HEK293 (cell line): ENCODE data around the gene MAPK11.

ENCODE experiments used
- CTCF ChIA-PET: fragments of 350-600 bp; formaldehyde crosslinking; extraction: SDS; loops from one replicate; lab custom pipeline; 2021; ENCODE audit warnings: antibody characterized with exemption; lab: Yijun Ruan, JAX
- POLR2A ChIA-PET: fragments of 300-600 bp; formaldehyde crosslinking; extraction: SDS; loops from one replicate; lab custom pipeline; 2020; ENCODE audit warnings: antibody characterized with exemption, inconsistent platforms; lab: Yijun Ruan, JAX
- H3K27ac ChIP-seq: fragments of 200-500 bp; sonication (Bioruptor generic); 2 replicates; pipeline ENCODE4 v1.5.1; 2014; ENCODE audit warnings: low read depth, low read length, control low read depth, inconsistent platforms; ENCODE audit errors: extremely low read depth
- H3K36me3 ChIP-seq, 2 experiments: fragments of 200-500 bp in 1 of 2; sonication (Bioruptor generic) in 1 of 2; 1 replicate in 1 of 2; 2 replicates in 1 of 2; pipeline ENCODE4 v1.5.1; 2014 to 2017; ENCODE audit warnings: inconsistent platforms in 2 of 2, low read length in 2 of 2; ENCODE audit not compliant: control insufficient read depth in 2 of 2, insufficient read depth in 1 of 2
- H3K4me1 ChIP-seq: fragments of 200-500 bp; sonication (Bioruptor generic); 2 replicates; pipeline ENCODE4 v1.5.1; 2014; ENCODE audit warnings: mild to moderate bottlenecking, low read length, inconsistent platforms; ENCODE audit not compliant: control insufficient read depth, insufficient read depth
- H3K4me3 ChIP-seq: 2 replicates; pipeline ENCODE4 v1.5.1; 2011; ENCODE audit warnings: low read depth, mild to moderate bottlenecking, control low read depth, low read length, moderate library complexity
- H3K9me3 ChIP-seq: fragments of 200-500 bp; sonication (Bioruptor generic); 2 replicates; pipeline ENCODE4 v1.5.1; 2014; ENCODE audit warnings: low read depth, low read length, inconsistent platforms; ENCODE audit not compliant: control insufficient read depth, insufficient read depth
- AEBP2 ChIP-seq: fragments of 450-650 bp; formaldehyde crosslinking; IDR thresholded peaks from 2 replicates; pipeline ENCODE4 v1.5.1; 2016; ENCODE audit warnings: missing biosample characterization, missing genetic modification characterization, borderline replicate concordance
- CTCF ChIP-seq: fragments of 450-650 bp; formaldehyde crosslinking; IDR thresholded peaks from 2 replicates; pipeline ENCODE4 v1.5.1; 2016; ENCODE audit warnings: missing biosample characterization, missing genetic modification characterization
- GLIS1 ChIP-seq: fragments of 450-650 bp; formaldehyde crosslinking; IDR thresholded peaks from 2 replicates; pipeline ENCODE4 v1.5.1; 2016; ENCODE audit warnings: missing biosample characterization, missing genetic modification characterization
- SALL2 ChIP-seq: fragments of 450-650 bp; formaldehyde crosslinking; IDR thresholded peaks from 2 replicates; pipeline ENCODE4 v1.5.0; 2017; ENCODE audit warnings: missing biosample characterization, mild to moderate bottlenecking, missing genetic modification characterization, borderline replicate concordance
- SCRT1 ChIP-seq: fragments of 450-650 bp; formaldehyde crosslinking; IDR thresholded peaks from 2 replicates; pipeline ENCODE4 v1.5.1; 2016; ENCODE audit warnings: missing biosample characterization, missing genetic modification characterization, borderline replicate concordance
- ZIC2 ChIP-seq: fragments of 450-650 bp; formaldehyde crosslinking; IDR thresholded peaks from 2 replicates; pipeline ENCODE4 v1.5.1; 2016; ENCODE audit warnings: missing biosample characterization, missing genetic modification characterization
- ZNF518A ChIP-seq: fragments of 450-650 bp; formaldehyde crosslinking; conservative IDR thresholded peaks from 2 replicates; pipeline ENCODE4 v1.5.1; 2016; ENCODE audit warnings: low read depth, missing biosample characterization, missing genetic modification characterization
- ZNF629 ChIP-seq: fragments of 450-650 bp; formaldehyde crosslinking; IDR thresholded peaks from 2 replicates; pipeline ENCODE4 v1.5.1; 2017; ENCODE audit warnings: missing biosample characterization, missing genetic modification characterization
- ZNF654 ChIP-seq: fragments of 450-650 bp; formaldehyde crosslinking; IDR thresholded peaks from 2 replicates; pipeline ENCODE4 v1.5.1; 2016; ENCODE audit warnings: low read depth, missing biosample characterization, missing genetic modification characterization
- ZNF658 ChIP-seq: fragments of 450-650 bp; formaldehyde crosslinking; IDR thresholded peaks from 2 replicates; pipeline ENCODE4; 2016; ENCODE audit warnings: missing biosample characterization, missing genetic modification characterization
- ZNF843 ChIP-seq: fragments of 450-650 bp; formaldehyde crosslinking; IDR thresholded peaks from 2 replicates; pipeline ENCODE4 v1.5.1; 2016; ENCODE audit warnings: missing biosample characterization, missing genetic modification characterization
- TF ChIP-seq, protein P1 (sequence below): fragments of 450-650 bp; formaldehyde crosslinking; IDR thresholded peaks from 2 replicates; pipeline ENCODE4; 2016; ENCODE audit warnings: missing biosample characterization, missing genetic modification characterization
- TF ChIP-seq, protein P2 (sequence below): fragments of 450-650 bp; formaldehyde crosslinking; IDR thresholded peaks from 2 replicates; pipeline ENCODE4 v1.5.1; 2016; ENCODE audit warnings: missing biosample characterization, missing genetic modification characterization, borderline replicate concordance
- TF ChIP-seq, protein P3 (sequence below): IDR thresholded peaks from 2 replicates; pipeline ENCODE4 v1.6.1; 2011; ENCODE audit warnings: mild to moderate bottlenecking, low read depth, low read length, borderline replicate concordance

Gene MAPK11

DNA sequence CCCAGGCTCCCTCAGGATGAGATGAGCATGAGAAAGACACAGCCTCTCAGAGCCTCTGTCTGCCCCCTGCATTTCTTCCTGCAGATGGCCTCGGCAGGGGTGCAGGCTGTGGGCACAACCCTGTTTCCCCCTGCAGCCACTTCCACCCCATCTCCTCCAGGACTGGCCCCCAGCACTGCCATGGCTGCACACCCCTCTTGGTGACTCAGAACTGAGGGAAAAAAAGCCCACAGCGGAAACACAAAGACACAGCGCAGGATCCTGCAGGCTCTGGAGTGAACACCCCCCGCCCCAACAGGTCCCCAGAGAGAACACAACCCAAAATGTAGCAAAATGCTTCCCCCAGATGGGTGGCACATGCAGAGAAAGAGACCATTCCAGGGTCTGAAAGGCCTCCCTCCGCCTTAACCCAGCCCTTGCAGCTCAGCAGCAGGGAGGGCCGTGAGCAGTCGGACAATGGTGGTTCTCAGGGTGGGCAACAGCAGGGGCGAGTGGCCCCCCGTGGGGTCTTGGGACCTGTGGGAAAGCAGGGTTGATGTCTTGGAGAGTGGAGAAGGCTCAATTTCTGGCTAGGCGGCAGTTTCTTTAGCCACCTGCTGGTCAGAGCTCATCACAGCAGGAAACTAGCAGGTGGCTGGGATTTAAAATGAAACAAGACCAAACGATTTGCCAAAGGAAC lies 33.3 kb downstream of the MAPK11 start:
- no peak overlapping the region for H3K27ac ChIP-seq
- TF ChIP-seq SALL2 (tag by site-specific recombination) (no peak), ZNF843 (tag by site-specific recombination) (no peak), ZNF654 (tag by site-specific recombination) (peak; percentile 21), SCRT1 (tag by site-specific recombination) (peak; percentile 12; the same call in 1 of the 2 replicates), ZNF629 (tag by site-specific recombination) (no peak), ZIC2 (tag by site-specific recombination) (peak; percentile 98), AEBP2 (no peak), ZNF518A (no peak), GLIS1 (tag by site-specific recombination) (peak; percentile 63), CTCF (tag by site-specific recombination) (peak; percentile 25; the same call in 1 of the 2 replicates), ZNF658 (tag by site-specific recombination) (no peak)
- TF ChIP-seq, protein P1, sequence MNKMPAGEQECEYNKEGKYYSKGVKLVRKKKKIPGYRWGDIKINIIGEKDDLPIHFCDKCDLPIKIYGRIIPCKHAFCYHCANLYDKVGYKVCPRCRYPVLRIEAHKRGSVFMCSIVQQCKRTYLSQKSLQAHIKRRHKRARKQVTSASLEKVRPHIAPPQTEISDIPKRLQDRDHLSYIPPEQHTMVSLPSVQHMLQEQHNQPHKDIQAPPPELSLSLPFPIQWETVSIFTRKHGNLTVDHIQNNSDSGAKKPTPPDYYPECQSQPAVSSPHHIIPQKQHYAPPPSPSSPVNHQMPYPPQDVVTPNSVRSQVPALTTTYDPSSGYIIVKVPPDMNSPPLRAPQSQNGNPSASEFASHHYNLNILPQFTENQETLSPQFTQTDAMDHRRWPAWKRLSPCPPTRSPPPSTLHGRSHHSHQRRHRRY (tag by site-specific recombination) = no peak
- TF ChIP-seq, protein P2, sequence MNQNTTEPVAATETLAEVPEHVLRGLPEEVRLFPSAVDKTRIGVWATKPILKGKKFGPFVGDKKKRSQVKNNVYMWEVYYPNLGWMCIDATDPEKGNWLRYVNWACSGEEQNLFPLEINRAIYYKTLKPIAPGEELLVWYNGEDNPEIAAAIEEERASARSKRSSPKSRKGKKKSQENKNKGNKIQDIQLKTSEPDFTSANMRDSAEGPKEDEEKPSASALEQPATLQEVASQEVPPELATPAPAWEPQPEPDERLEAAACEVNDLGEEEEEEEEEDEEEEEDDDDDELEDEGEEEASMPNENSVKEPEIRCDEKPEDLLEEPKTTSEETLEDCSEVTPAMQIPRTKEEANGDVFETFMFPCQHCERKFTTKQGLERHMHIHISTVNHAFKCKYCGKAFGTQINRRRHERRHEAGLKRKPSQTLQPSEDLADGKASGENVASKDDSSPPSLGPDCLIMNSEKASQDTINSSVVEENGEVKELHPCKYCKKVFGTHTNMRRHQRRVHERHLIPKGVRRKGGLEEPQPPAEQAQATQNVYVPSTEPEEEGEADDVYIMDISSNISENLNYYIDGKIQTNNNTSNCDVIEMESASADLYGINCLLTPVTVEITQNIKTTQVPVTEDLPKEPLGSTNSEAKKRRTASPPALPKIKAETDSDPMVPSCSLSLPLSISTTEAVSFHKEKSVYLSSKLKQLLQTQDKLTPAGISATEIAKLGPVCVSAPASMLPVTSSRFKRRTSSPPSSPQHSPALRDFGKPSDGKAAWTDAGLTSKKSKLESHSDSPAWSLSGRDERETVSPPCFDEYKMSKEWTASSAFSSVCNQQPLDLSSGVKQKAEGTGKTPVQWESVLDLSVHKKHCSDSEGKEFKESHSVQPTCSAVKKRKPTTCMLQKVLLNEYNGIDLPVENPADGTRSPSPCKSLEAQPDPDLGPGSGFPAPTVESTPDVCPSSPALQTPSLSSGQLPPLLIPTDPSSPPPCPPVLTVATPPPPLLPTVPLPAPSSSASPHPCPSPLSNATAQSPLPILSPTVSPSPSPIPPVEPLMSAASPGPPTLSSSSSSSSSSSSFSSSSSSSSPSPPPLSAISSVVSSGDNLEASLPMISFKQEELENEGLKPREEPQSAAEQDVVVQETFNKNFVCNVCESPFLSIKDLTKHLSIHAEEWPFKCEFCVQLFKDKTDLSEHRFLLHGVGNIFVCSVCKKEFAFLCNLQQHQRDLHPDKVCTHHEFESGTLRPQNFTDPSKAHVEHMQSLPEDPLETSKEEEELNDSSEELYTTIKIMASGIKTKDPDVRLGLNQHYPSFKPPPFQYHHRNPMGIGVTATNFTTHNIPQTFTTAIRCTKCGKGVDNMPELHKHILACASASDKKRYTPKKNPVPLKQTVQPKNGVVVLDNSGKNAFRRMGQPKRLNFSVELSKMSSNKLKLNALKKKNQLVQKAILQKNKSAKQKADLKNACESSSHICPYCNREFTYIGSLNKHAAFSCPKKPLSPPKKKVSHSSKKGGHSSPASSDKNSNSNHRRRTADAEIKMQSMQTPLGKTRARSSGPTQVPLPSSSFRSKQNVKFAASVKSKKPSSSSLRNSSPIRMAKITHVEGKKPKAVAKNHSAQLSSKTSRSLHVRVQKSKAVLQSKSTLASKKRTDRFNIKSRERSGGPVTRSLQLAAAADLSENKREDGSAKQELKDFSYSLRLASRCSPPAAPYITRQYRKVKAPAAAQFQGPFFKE = no peak
- TF ChIP-seq, protein P3, sequence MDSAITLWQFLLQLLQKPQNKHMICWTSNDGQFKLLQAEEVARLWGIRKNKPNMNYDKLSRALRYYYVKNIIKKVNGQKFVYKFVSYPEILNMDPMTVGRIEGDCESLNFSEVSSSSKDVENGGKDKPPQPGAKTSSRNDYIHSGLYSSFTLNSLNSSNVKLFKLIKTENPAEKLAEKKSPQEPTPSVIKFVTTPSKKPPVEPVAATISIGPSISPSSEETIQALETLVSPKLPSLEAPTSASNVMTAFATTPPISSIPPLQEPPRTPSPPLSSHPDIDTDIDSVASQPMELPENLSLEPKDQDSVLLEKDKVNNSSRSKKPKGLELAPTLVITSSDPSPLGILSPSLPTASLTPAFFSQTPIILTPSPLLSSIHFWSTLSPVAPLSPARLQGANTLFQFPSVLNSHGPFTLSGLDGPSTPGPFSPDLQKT = no peak
- peaks cover 21 to 73% of the 10 kb centered on the region in 2 experiments; a peak in 2 of 3 replicates for H3K36me3 ChIP-seq
- no peaks in the 10 kb centered on the region for H3K4me1 ChIP-seq
- no peak overlapping the region for H3K4me3 ChIP-seq
- CTCF ChIA-PET = interaction anchor here (1.0 to 1.6 kb wide), 4 partner anchors 9 to 469 kb away, joined by 3 to 9 read pairs (median 4); no protein-coding TSS in a partner anchor
- no peaks in the 10 kb centered on the region for H3K9me3 ChIP-seq
- POLR2A ChIA-PET = interaction anchor here (0.9 kb wide), 1 partner anchor 25 kb away, joined by 3 read pairs; no protein-coding TSS in a partner anchor
